Measurements from ENCODE around the gene SYNE3. TPM values are rescaled to one million over a fixed set of nuclear protein-coding genes. Genes with fewer than 3 reads are reported as not detected.

Gene SYNE3
- total and polyA plus RNA-seq, 2 experiments from 2014 or later: 0.16 to 2.4 TPM

- Histone ChIP-seq H3K36me3 (replicated peaks; ENCODE audit: insufficient read depth, low read depth) (no peaks in the 10 kb centered on the region), H3K27ac (peak within 1 kb of the TSS; percentile 74), H3K9me3 (ENCODE audit: low read depth) (no peaks in the 10 kb centered on the region), H2AFZ (peak within 1 kb of the TSS; percentile 40), H3K4me3 (peak within 1 kb of the TSS; percentile 41), H4K20me1 (ENCODE audit: insufficient read depth, poor library complexity, severe bottlenecking) (peaks cover 24% of the 10 kb centered on the region), H3K4me2 (peak within 1 kb of the TSS; percentile 96), H3K4me1 (ENCODE audit: insufficient read depth) (peaks cover 49% of the 10 kb centered on the region), H3K79me2 (peaks cover 90% of the 10 kb centered on the region), H3K27me3 (no peaks in the 10 kb centered on the region), H3K9me2 (replicated peaks; ENCODE audit: insufficient read depth) (no peaks in the 10 kb centered on the region)
- TF ChIP-seq EZH2 (IDR thresholded peaks at IDR 0.05; ENCODE audit: borderline replicate concordance): no peak
- TF ChIP-seq CTCF (IDR thresholded peaks at IDR 0.05; ENCODE audit: poor library complexity): no peak
- TF ChIP-seq EZH2phosphoT487 (IDR thresholded peaks at IDR 0.05; ENCODE audit: low read depth, severe bottlenecking, unreplicated experiment): no peak
- under 1% methylated on average over 68 of the region's 97 CpGs for WGBS (ENCODE audit: low lambda C conversion rate, missing lambda C conversion rate)
- peak; percentile 98 for DNase-seq (ENCODE audit: low spot score)
Measured at GRCh38 chr14:95534299-95535225, 18.1 kb upstream of the SYNE3 start, which contains the start of gene GLRX5. GLRX5 (plus strand) TSS chr14:95535050; CDS start chr14:95535090, 40 bp downstream.

GRCh38 chr14:95533822-95534221 lies 17.4 kb upstream of the SYNE3 start:
- Histone ChIP-seq H3K79me2 (peaks cover 90% of the 10 kb centered on the region), H3K4me2 (peak overlapping the region; percentile 96), H4K20me1 (ENCODE audit: insufficient read depth, poor library complexity, severe bottlenecking) (peaks cover 24% of the 10 kb centered on the region), H3K4me1 (ENCODE audit: insufficient read depth) (peaks cover 49% of the 10 kb centered on the region), H3K27me3 (no peaks in the 10 kb centered on the region), H3K9me3 (ENCODE audit: low read depth) (no peaks in the 10 kb centered on the region), H3K36me3 (replicated peaks; ENCODE audit: insufficient read depth, low read depth) (no peaks in the 10 kb centered on the region), H3K27ac (peak overlapping the region; percentile 74), H3K4me3 (peak overlapping the region; percentile 23), H3K9me2 (replicated peaks; ENCODE audit: insufficient read depth) (no peaks in the 10 kb centered on the region), H2AFZ (peak overlapping the region; percentile 28)
- WGBS (ENCODE audit: low lambda C conversion rate, missing lambda C conversion rate): 1% methylated on average over 18 of the region's 18 CpGs
- no peak for DNase-seq (ENCODE audit: low spot score)
- TF ChIP-seq CTCF (IDR thresholded peaks at IDR 0.05; ENCODE audit: poor library complexity): no peak
- TF ChIP-seq EZH2 (IDR thresholded peaks at IDR 0.05; ENCODE audit: borderline replicate concordance): no peak
- TF ChIP-seq EZH2phosphoT487 (IDR thresholded peaks at IDR 0.05; ENCODE audit: low read depth, severe bottlenecking, unreplicated experiment): no peak

GRCh38 chr14:95533391-95533821 lies 17.0 kb upstream of the SYNE3 start:
- Histone ChIP-seq H3K36me3 (replicated peaks; ENCODE audit: insufficient read depth, low read depth) (no peaks in the 10 kb centered on the region), H3K27ac (peak overlapping the region; percentile 74), H3K79me2 (peaks cover 90% of the 10 kb centered on the region), H3K4me2 (peak overlapping the region; percentile 96), H4K20me1 (ENCODE audit: insufficient read depth, poor library complexity, severe bottlenecking) (peaks cover 19% of the 10 kb centered on the region), H2AFZ (peak overlapping the region; percentile 28), H3K27me3 (no peaks in the 10 kb centered on the region), H3K4me3 (peak overlapping the region; percentile 23), H3K4me1 (ENCODE audit: insufficient read depth) (peaks cover 49% of the 10 kb centered on the region), H3K9me3 (ENCODE audit: low read depth) (no peaks in the 10 kb centered on the region), H3K9me2 (replicated peaks; ENCODE audit: insufficient read depth) (no peaks in the 10 kb centered on the region)
- peak; percentile 42 for DNase-seq (ENCODE audit: low spot score)
- 8% methylated on average over 10 of the region's 10 CpGs for WGBS (ENCODE audit: low lambda C conversion rate, missing lambda C conversion rate)
- TF ChIP-seq EZH2 (IDR thresholded peaks at IDR 0.05; ENCODE audit: borderline replicate concordance) (no peak), EZH2phosphoT487 (IDR thresholded peaks at IDR 0.05; ENCODE audit: low read depth, severe bottlenecking, unreplicated experiment) (no peak), CTCF (IDR thresholded peaks at IDR 0.05; ENCODE audit: poor library complexity) (no peak)

Measured in hepatocyte (in vitro differentiated cells).